ENCODE results near the gene FCAMR.

The FCAMR gene

DNA sequence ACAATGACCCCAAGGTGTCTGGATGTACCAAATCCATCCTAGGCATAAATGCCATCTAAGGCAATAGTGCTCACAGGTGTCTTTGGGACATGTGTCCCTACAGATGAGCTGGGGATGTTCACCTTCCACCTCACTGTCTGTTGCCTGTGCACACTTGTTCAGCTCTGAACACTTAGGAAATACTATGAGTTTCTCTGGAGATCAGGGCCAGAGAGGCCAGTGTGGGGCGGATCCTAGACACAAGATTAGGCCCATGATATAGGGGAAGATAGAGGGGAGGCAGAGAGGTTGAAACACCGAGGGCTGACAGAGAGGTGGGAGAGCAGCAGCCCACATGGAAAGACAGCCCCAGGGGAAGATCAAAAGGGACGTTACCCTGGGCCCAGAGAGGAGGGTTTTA is 36.7 kb upstream of the FCAMR start:
- no peak for DNase-seq (ENCODE audit: low read depth)
- H3K4me3 ChIP-seq (ENCODE audit: low read depth, low read length): no peak overlapping the region
- TF ChIP-seq, protein P1, sequence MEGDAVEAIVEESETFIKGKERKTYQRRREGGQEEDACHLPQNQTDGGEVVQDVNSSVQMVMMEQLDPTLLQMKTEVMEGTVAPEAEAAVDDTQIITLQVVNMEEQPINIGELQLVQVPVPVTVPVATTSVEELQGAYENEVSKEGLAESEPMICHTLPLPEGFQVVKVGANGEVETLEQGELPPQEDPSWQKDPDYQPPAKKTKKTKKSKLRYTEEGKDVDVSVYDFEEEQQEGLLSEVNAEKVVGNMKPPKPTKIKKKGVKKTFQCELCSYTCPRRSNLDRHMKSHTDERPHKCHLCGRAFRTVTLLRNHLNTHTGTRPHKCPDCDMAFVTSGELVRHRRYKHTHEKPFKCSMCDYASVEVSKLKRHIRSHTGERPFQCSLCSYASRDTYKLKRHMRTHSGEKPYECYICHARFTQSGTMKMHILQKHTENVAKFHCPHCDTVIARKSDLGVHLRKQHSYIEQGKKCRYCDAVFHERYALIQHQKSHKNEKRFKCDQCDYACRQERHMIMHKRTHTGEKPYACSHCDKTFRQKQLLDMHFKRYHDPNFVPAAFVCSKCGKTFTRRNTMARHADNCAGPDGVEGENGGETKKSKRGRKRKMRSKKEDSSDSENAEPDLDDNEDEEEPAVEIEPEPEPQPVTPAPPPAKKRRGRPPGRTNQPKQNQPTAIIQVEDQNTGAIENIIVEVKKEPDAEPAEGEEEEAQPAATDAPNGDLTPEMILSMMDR (IDR thresholded peaks at IDR 0.05; ENCODE audit: low read depth, low read length, missing control alignments): no peak

DNA sequence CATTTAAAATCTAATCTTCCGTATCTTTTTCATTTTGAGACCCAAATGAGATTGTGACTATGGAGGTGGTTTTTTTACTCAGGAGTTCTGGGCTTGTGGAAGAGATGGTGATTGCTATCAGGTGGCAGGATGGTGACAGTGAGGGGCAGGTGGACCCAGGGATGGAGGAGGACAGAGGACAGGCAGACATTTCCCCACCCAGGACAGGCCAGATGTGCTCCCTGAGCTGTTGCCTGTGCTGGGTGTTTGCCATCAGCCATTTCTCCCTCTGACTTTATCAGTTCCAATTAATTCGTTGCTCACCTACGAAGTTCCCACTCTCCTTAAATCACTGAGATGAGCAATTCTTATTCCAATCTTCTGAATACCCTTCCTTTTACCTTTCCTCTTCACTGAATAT is 35.8 kb upstream of the FCAMR start:
- no peak overlapping the region for H3K4me3 ChIP-seq (ENCODE audit: low read depth, low read length)
- TF ChIP-seq, protein P1 (IDR thresholded peaks at IDR 0.05; ENCODE audit: low read depth, low read length, missing control alignments): no peak
- DNase-seq (ENCODE audit: low read depth): no peak

DNA sequence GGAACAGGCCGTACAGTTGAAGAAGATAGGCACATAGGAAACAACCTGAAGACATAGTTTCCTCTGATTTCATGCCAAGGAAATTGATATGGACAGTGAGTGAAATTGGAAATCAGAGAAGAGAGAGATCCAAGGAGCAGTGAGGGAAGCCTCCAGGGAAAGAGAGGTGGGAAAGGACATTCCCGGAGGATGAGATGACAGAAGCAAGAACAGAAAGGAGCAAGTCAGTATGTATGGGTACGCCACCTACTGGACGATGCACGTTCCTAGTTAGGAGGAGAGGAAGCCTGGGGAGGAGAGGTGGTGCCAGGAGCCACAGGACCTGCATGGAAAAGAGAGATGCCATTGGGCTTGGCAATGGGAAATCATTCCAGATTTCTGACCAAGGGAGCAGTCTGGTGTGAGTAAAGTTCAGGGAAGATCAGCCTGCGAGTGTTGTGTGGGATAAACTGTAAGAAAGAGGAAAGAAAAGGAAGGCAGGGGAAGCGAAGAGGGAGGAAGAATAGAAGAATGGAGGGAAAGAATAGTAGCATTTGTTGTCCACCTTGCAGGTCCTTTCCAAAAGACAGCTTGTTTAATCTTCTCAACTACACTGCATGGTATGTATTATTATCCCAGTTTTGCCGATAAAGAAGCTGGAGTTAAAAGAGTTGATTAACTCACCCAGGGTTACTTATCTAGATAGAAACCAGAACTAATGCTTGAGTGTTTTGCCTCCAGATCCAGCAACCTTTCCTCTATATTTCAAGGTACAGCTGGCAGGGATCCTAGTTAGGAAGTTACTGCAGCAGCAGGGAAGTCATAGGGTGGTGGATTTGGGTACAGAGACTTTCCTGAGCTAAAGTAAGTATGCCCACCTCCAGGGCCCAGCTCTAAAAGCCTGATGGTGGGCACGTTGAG is 34.9 kb upstream of the FCAMR start:
- DNase-seq (ENCODE audit: low read depth): no peak
- H3K4me3 ChIP-seq (ENCODE audit: low read depth, low read length): no peak overlapping the region
- TF ChIP-seq, protein P1 (IDR thresholded peaks at IDR 0.05; ENCODE audit: low read depth, low read length, missing control alignments): peak; percentile 98

DNA sequence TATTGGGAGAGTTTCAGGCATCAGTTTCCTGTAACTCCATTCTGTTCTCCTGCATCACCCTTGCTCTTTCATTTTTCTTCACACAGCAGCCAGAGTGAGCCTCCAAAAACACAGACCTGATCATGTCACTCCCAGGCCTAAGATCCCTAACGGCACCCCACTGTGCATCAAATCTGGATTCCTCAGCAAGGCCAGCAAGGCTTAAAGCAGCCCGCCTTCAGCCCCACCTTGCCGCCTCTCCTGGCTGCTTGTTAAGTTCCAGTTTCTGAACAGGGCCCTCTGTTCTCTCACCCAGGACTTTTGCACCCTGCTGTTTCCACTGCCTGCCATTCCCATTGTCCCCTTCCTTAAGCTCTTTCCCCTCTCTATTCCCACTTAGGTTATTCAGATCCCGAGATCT is 33.0 kb upstream of the FCAMR start:
- DNase-seq (ENCODE audit: low read depth): no peak
- TF ChIP-seq, protein P1 (IDR thresholded peaks at IDR 0.05; ENCODE audit: low read depth, low read length, missing control alignments): no peak
- no peak overlapping the region for H3K4me3 ChIP-seq (ENCODE audit: low read depth, low read length)

DNA sequence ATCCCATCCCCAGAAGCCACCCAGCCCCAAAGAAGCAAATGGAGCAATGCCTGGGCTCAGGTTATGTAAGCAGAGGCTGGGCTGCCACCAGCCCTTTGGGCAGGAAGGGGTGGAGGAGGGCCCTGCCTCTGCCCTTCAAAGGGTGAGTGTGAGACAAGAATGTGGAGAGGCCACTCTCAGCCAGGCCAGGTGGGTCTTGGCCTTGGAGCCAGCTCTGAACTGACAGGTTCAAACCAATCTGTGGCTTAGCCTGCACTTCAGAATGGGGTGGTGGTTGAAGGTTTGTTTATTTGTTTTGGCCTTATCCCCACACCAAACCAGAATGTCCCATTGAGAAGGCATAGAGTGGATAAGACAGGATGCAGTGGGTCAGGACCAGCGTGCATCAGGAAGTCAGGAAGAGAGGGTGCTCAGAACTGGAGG is 32.5 kb upstream of the FCAMR start:
- TF ChIP-seq, protein P1 (IDR thresholded peaks at IDR 0.05; ENCODE audit: low read depth, low read length, missing control alignments): no peak
- H3K4me3 ChIP-seq (ENCODE audit: low read depth, low read length): no peak overlapping the region
- no peak for DNase-seq (ENCODE audit: low read depth)

DNA sequence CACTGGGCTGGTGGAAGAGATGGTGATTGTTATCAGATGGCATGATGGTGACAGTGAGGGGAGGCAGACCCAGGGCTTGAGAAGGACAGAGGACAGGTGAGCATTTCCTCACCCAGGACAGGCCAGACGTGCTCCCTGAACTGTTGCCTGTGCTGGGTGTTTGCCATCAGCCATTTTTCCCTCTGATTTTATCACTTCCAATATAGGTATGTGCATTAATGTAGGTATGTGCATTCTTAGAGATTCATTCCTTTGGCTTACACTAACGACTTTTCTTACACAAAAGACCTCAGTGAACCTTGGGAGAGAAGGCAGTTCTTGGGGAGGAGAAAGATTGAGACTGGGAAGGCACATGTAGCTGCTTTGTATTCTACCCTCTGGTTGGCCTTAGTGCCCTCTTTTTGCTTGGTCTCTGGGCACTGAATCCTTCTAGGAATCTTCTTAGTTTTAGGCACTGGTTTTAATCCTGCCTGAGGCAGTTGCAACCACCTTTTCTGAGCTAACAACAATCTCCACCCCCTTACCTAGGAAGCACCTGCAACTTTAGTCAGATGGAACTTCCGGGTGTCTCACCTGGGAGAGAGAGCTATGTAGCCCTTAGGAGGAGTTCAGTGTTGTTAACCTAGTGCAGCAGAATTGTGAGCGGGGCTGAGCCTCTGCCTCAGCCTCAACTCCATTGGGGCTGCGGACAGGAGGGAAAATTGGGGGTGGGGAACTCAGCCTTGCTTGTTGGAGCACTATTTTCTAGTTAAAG is 31.4 kb upstream of the FCAMR start:
- TF ChIP-seq, protein P1 (IDR thresholded peaks at IDR 0.05; ENCODE audit: low read depth, low read length, missing control alignments): no peak
- DNase-seq (ENCODE audit: low read depth): no peak
- no peak overlapping the region for H3K4me3 ChIP-seq (ENCODE audit: low read depth, low read length)
